Fibroblast of mammary gland (primary cell): ENCODE results near the gene SLC4A2.

Experiments used
- DNase-seq: peaks from one replicate; pipeline ENCODE4 v3.0.0-alpha.2; 2010; ENCODE audit warnings: low read depth
- H3K4me3 ChIP-seq: 2 replicates; pipeline ENCODE4 v1.5.1; 2011; ENCODE audit warnings: low read depth, mild to moderate bottlenecking, low read length, moderate library complexity; ENCODE audit not compliant: control insufficient read depth
- TF ChIP-seq, protein P1 (sequence below): conservative IDR thresholded peaks from 2 replicates; pipeline ENCODE4 v1.5.1; 2011; ENCODE audit warnings: low read depth, low read length, inconsistent platforms; ENCODE audit not compliant: control insufficient read depth, insufficient read depth

SLC4A2 gene

GRCh38 chr7:151122276-151122675 is 62.9 kb downstream of the SLC4A2 start:
- TF ChIP-seq, protein P1, sequence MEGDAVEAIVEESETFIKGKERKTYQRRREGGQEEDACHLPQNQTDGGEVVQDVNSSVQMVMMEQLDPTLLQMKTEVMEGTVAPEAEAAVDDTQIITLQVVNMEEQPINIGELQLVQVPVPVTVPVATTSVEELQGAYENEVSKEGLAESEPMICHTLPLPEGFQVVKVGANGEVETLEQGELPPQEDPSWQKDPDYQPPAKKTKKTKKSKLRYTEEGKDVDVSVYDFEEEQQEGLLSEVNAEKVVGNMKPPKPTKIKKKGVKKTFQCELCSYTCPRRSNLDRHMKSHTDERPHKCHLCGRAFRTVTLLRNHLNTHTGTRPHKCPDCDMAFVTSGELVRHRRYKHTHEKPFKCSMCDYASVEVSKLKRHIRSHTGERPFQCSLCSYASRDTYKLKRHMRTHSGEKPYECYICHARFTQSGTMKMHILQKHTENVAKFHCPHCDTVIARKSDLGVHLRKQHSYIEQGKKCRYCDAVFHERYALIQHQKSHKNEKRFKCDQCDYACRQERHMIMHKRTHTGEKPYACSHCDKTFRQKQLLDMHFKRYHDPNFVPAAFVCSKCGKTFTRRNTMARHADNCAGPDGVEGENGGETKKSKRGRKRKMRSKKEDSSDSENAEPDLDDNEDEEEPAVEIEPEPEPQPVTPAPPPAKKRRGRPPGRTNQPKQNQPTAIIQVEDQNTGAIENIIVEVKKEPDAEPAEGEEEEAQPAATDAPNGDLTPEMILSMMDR: no peak
- H3K4me3 ChIP-seq: no peak overlapping the region
- no peak for DNase-seq

DNA sequence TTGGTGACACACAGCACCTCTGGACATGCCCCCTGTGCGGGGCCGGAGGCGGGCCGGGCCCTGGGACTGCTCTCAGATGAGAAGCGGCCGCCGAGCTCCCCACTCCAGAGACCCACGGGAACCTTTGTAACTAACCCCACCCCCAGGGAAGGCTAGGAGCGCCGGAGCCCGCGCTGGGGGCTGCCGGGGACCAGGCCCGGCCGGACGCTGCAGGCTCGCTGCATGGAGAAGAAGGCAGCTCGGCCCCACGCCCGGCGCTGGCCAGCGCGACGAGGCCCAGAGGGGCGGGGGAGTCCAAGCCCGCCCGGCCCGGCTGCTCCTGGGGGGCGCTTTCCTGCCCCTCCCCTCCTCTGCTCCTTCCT is 63.4 kb downstream of the SLC4A2 start:
- H3K4me3 ChIP-seq: no peak overlapping the region
- DNase-seq: no peak
- TF ChIP-seq, protein P1: no peak

DNA sequence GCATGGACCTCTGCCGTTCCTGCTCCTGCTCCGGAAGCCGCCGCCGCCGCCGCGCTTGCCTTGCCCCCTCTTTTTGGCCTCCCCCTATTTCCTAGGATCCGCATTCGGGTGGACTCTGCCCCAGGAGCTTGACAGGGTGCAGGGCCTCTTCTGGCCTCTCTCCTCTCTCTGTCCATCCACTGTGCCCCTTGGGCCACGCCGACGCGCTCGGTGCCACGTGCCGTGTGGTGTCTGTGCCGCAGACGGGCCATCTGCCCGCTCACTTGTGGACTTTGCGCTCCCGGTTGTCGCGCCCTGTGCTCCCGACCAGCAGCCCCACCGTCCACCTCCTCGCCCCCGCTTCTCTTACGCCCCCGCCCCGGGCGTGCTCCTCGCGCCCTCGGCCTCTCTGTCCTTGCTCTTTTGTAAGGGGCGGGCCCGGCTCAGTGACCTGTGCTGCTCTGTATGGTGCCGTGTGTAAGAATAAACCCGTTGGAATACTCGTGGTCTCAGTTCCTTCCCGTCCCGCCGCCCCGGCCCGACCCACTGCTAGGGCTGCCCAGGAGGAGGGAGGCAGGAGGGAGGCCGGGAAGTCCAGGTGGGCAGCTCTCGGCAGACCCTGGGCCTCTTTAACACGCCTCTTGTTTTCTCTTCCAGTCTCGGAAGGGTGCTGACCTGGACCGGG is 63.9 kb downstream of the SLC4A2 start:
- no peak overlapping the region for H3K4me3 ChIP-seq
- TF ChIP-seq, protein P1: no peak
- no peak for DNase-seq

DNA sequence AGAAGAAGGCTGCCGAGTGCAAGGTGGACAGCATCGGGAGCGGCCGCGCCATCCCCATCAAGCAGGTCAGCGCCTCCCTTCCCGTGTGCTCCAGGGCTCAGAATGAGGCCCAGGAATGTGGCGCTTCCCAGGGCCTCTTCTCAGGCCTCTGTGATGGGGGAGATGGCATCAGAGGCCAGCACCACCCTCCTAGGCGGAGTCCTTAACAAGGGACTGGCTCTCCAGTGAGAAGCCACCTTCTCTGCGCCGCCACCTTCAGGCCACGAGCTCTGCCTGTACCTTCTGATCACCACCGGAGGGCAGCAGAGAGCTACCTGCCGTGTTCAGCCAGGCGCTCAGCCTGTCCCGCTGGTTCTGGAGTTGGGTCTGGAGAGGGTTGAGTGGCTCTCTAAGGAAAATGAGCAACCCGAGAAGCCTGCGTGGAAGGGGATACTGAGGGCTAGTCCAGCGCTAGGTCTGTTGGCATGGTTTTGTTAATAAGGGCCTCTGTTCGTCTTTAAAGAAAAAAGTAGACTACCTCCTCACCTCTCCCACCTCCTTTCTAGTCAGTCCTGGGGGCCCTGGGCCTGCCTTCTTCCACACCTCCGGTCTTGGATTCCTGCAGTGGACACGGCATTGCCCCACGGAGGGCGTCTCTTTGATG is 64.6 kb downstream of the SLC4A2 start:
- H3K4me3 ChIP-seq: no peak overlapping the region
- TF ChIP-seq, protein P1: peak; percentile 97
- DNase-seq: peak; percentile 77

GRCh38 chr7:151124481-151124880 is 65.1 kb downstream of the SLC4A2 start:
- no peak overlapping the region for H3K4me3 ChIP-seq
- no peak for DNase-seq
- TF ChIP-seq, protein P1: no peak

- TF ChIP-seq, protein P1: no peak
- no peak for DNase-seq
- H3K4me3 ChIP-seq: no peak overlapping the region
Measured at GRCh38 chr7:151124899-151125399, 65.6 kb downstream of the SLC4A2 start.

GRCh38 chr7:151125470-151125845 is 66.1 kb downstream of the SLC4A2 start:
- H3K4me3 ChIP-seq: peak overlapping the region; percentile 34
- DNase-seq: no peak
- TF ChIP-seq, protein P1: no peak
